Endodermal cell (in vitro differentiated cells): Measurements from ENCODE around the gene AMACR. TPM values are rescaled to one million over a fixed set of nuclear protein-coding genes. Genes with fewer than 3 reads are reported as not detected.

Source experiments
- DNase-seq: peaks from one replicate; pipeline ENCODE4 v3.0.0-alpha.2; 2017
- H3K27ac ChIP-seq: 2 replicates; pipeline ENCODE4 v1.5.1; 2013; ENCODE audit warnings: mild to moderate bottlenecking, low read depth, low read length, moderate library complexity
- H3K27me3 ChIP-seq: 2 replicates; pipeline ENCODE4 v1.6.1; 2013; ENCODE audit warnings: mild to moderate bottlenecking, low read length, moderate library complexity; ENCODE audit not compliant: insufficient read depth, control insufficient read depth, poor library complexity, severe bottlenecking
- H3K36me3 ChIP-seq: 2 replicates; pipeline ENCODE4 v1.7.0; 2013; ENCODE audit warnings: mild to moderate bottlenecking, low read length, moderate library complexity; ENCODE audit not compliant: control insufficient read depth, insufficient read depth
- H3K4me1 ChIP-seq: one replicate; pipeline ENCODE4 v1.7.0; 2013; ENCODE audit warnings: low read length; ENCODE audit not compliant: control insufficient read depth, insufficient read depth
- H3K4me3 ChIP-seq: 2 replicates; pipeline ENCODE4 v1.5.1; 2013; ENCODE audit warnings: mild to moderate bottlenecking, low read length, moderate library complexity
- H3K9ac ChIP-seq: 2 replicates; pipeline ENCODE4 v1.6.1; 2013; ENCODE audit warnings: mild to moderate bottlenecking, low read length, moderate library complexity; ENCODE audit not compliant: poor library complexity, severe bottlenecking; ENCODE audit errors: extremely low read depth
- H3K9me3 ChIP-seq: 2 replicates; pipeline ENCODE4 v1.6.1; 2013; ENCODE audit warnings: mild to moderate bottlenecking, low read length, moderate library complexity; ENCODE audit not compliant: control insufficient read depth
- H3K27ac Mint-ChIP-seq: 2 replicates; pipeline ENCODE4 v1.8.0; 2020; ENCODE audit warnings: mixed read lengths
- H3K27me3 Mint-ChIP-seq: 2 replicates; pipeline ENCODE4 v1.8.0; 2021; ENCODE audit warnings: mild to moderate bottlenecking, mixed read lengths; ENCODE audit not compliant: insufficient read depth
- H3K36me3 Mint-ChIP-seq: 2 replicates; pipeline ENCODE4 v1.8.0; 2020; ENCODE audit warnings: low read depth, mixed read lengths
- H3K4me1 Mint-ChIP-seq: 2 replicates; pipeline ENCODE4 v1.8.0; 2020; ENCODE audit warnings: mixed read lengths
- H3K4me3 Mint-ChIP-seq: 2 replicates; pipeline ENCODE4 v1.8.0; 2020; ENCODE audit warnings: mild to moderate bottlenecking, moderate library complexity, mixed read lengths
- H3K9me3 Mint-ChIP-seq: 2 replicates; pipeline ENCODE4 v1.8.0; 2020; ENCODE audit warnings: mild to moderate bottlenecking, mixed read lengths
- WGBS, 2 experiments: methylation state at CpG; one replicate each; pipeline versions ENCODE4 v1.1.5 to v1.1.7; 2013; ENCODE audit warnings: missing lambda C conversion rate in 2 of 2, mixed read lengths in 1 of 2; ENCODE audit not compliant: insufficient coverage in 1 of 2, insufficient read length in 1 of 2; 5-methylcytosine and 5-hydroxymethylcytosine counted together
- total RNA-seq, 2 donors: library from RNA; stranded (reverse); fragmentation: NEBNext Ultra II Directional in 1 of 2; extraction: Animal tissue kit (Norgen Biotek cat#: 25700) in 1 of 2; gene quantifications; 2 replicates in 1 of 2; 3 replicates in 1 of 2; pipeline ENCODE4 v1.2.1, GENCODE V29; 2021
- TF ChIP-seq, protein P1 (sequence below): fragments of 200-600 bp; sonication (generic); conservative IDR thresholded peaks from 2 replicates; pipeline ENCODE4 v1.5.0; 2021; ENCODE audit warnings: antibody characterized with exemption, mild to moderate bottlenecking

The AMACR gene
- total RNA-seq, 2 donors from 2014 or later = 12.4 to 16.8 TPM

DNA sequence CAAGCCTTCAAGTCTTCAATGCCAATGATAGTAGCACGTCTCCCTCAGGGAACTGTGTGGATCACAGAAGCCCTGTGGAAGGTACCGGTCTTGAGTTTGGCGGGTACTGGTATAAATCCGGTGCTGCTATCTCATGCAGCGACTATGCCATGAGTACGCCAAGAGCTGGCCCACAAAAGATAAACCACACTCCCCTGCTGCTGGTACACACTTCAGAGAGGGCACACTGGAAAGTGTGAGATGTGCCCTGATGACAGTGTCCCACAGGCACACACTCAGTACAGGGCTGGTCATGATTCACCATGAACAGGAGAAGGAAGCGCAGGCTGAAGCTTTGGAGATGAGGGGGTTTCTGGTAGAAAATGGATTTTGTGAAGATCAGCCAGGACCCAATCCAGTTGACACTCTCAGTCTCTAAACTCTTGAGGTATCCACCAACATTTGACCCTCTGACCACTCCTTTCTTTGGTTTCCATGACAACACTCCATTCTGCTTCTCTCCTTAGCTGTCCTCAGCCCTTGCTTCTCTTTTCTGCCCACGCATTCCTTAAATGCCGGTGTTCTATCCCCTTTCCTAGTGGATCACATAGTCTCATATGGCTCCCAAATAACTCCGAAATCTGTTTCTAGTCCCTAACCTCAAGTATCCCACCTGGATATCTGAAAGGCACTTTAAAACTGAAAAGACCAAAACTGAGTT lies 5.1 kb downstream of the AMACR start:
- H3K9me3 Mint-ChIP-seq = no peaks in the 10 kb centered on the region
- H3K4me3 Mint-ChIP-seq = no peak overlapping the region
- peaks cover 35% of the 10 kb centered on the region for H3K36me3 Mint-ChIP-seq
- peaks cover 6% of the 10 kb centered on the region for H3K4me1 ChIP-seq
- no peak overlapping the region for H3K27ac Mint-ChIP-seq
- peaks cover 28% of the 10 kb centered on the region for H3K4me1 Mint-ChIP-seq
- TF ChIP-seq, protein P1, sequence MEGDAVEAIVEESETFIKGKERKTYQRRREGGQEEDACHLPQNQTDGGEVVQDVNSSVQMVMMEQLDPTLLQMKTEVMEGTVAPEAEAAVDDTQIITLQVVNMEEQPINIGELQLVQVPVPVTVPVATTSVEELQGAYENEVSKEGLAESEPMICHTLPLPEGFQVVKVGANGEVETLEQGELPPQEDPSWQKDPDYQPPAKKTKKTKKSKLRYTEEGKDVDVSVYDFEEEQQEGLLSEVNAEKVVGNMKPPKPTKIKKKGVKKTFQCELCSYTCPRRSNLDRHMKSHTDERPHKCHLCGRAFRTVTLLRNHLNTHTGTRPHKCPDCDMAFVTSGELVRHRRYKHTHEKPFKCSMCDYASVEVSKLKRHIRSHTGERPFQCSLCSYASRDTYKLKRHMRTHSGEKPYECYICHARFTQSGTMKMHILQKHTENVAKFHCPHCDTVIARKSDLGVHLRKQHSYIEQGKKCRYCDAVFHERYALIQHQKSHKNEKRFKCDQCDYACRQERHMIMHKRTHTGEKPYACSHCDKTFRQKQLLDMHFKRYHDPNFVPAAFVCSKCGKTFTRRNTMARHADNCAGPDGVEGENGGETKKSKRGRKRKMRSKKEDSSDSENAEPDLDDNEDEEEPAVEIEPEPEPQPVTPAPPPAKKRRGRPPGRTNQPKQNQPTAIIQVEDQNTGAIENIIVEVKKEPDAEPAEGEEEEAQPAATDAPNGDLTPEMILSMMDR = no peak
- H3K27me3 Mint-ChIP-seq = no peaks in the 10 kb centered on the region
- H3K4me3 ChIP-seq = no peak overlapping the region
- H3K36me3 ChIP-seq = peaks cover 22% of the 10 kb centered on the region
- H3K27me3 ChIP-seq = no peaks in the 10 kb centered on the region
- no peaks in the 10 kb centered on the region for H3K9me3 ChIP-seq
- DNase-seq = no peak
- H3K27ac ChIP-seq = no peak overlapping the region
- 92% methylated on average over 6 to 10 of the region's 10 CpGs for WGBS, 2 experiments
- no peak overlapping the region for H3K9ac ChIP-seq

DNA sequence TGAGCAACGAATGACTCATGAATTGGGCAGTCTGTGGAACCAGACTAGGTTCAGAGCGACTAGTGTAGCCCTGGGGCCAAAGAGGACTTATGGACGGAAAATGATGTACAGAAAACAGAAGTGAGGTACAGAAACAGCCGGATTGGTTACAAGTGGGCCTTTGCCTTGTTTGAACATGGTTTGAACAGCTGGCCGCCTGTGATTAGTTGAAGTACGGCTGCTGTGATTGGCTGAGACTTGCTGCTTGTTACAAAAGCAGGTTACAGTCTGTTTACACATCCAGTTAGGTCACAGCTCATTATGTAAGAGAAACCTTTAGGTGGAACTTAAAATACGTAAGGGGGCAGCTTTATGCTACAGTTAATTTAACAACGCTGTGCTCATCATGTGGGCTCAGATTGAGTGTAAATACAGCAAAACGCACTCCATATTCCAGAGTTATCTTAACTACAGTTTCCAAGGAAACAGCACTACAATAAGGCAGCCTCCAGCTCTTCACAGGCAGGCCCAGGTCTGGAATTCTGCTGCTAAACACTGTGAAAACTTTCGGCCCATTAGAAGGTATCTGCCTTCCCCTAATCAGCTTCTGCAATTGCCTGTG lies 6.5 kb downstream of the AMACR start:
- H3K9ac ChIP-seq = no peak overlapping the region
- H3K4me1 ChIP-seq = no peaks in the 10 kb centered on the region
- 89 to 92% methylated on average over 9 to 10 of the region's 10 CpGs for WGBS, 2 experiments
- no peaks in the 10 kb centered on the region for H3K9me3 ChIP-seq
- TF ChIP-seq, protein P1 = no peak
- Mint-ChIP-seq H3K9me3 (no peaks in the 10 kb centered on the region), H3K27ac (no peak overlapping the region), H3K36me3 (peaks cover 40% of the 10 kb centered on the region), H3K4me1 (peaks cover 26% of the 10 kb centered on the region), H3K27me3 (no peaks in the 10 kb centered on the region), H3K4me3 (no peak overlapping the region)
- H3K27ac ChIP-seq = peak overlapping the region; percentile 9
- no peaks in the 10 kb centered on the region for H3K27me3 ChIP-seq
- H3K4me3 ChIP-seq = no peak overlapping the region
- H3K36me3 ChIP-seq = peaks cover 23% of the 10 kb centered on the region
- DNase-seq = no peak

DNA sequence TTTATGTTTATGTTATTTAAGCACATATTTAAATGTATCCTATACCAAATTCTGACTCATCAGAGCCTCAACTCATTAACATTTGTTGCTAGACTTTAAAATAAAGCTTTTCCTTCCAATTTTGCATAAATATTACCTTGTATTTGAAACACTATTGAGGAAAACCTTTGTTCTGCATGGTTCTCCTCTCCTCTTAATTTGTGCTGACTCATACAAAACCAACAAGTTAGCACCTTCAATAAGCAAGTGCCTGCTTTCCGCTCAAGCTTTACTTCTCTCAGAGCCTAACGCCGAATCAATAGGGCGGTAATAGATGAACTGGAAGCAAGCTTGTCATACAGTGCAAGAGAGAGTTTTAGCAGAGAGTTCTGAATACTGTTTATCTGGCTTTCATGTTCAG lies 7.9 kb downstream of the AMACR start:
- 94 to 96% methylated on average over 4 of the region's 4 CpGs for WGBS, 2 experiments
- no peaks in the 10 kb centered on the region for H3K27me3 ChIP-seq
- peaks cover 24% of the 10 kb centered on the region for H3K4me1 Mint-ChIP-seq
- H3K9ac ChIP-seq = no peak overlapping the region
- H3K27ac Mint-ChIP-seq = no peak overlapping the region
- no peaks in the 10 kb centered on the region for H3K4me1 ChIP-seq
- no peak overlapping the region for H3K4me3 ChIP-seq
- no peaks in the 10 kb centered on the region for H3K9me3 Mint-ChIP-seq
- TF ChIP-seq, protein P1 = no peak
- peaks cover 35% of the 10 kb centered on the region for H3K36me3 Mint-ChIP-seq
- no peak for DNase-seq
- H3K27ac ChIP-seq = no peak overlapping the region
- H3K27me3 Mint-ChIP-seq = no peaks in the 10 kb centered on the region
- H3K9me3 ChIP-seq = no peaks in the 10 kb centered on the region
- no peak overlapping the region for H3K4me3 Mint-ChIP-seq
- H3K36me3 ChIP-seq = peaks cover 23% of the 10 kb centered on the region
